Kidney epithelial cell (primary cell): ENCODE data around the gene TRMT44. TPM values are rescaled to one million over a fixed set of nuclear protein-coding genes. Genes with fewer than 3 reads are reported as not detected.
"Not testable (repeated sequence)": the region's sequence is repeated elsewhere in the genome, so short reads cannot be mapped to it uniquely, and the experiment has no call there.

Experiments
- DNase-seq: peaks from one replicate; pipeline ENCODE4 v3.0.0-alpha.2; 2010; ENCODE audit warnings: low read depth
- H3K27me3 ChIP-seq: 2 replicates; pipeline ENCODE4 v1.6.0; 2011; ENCODE audit warnings: low read length; ENCODE audit not compliant: control insufficient read depth, insufficient read depth
- H3K36me3 ChIP-seq: 2 replicates; pipeline ENCODE4 v1.5.1; 2011; ENCODE audit warnings: low read length; ENCODE audit not compliant: control insufficient read depth, insufficient read depth
- H3K4me3 ChIP-seq: 2 replicates; pipeline ENCODE4 v1.5.1; 2011; ENCODE audit warnings: low read depth, mild to moderate bottlenecking, control low read depth, low read length
- CTCF ChIP-seq: IDR thresholded peaks from 2 replicates; pipeline ENCODE4 v1.5.1; 2011; ENCODE audit warnings: mild to moderate bottlenecking, moderate library complexity, low read length, control low read depth, inconsistent platforms; ENCODE audit not compliant: insufficient read depth, poor library complexity, severe bottlenecking
- total RNA-seq: library from RNA; depleted of rRNA; stranded (reverse); fragments of >200 nt; gene quantifications from 2 replicates; pipeline ENCODE4 v1.2.3, GENCODE V29; 2015

TRMT44 gene
- total RNA-seq, 1 donor from 2014 or later: 22.8 TPM

- Histone ChIP-seq H3K4me3 (no peak overlapping the region), H3K36me3 (peaks cover 1% of the 10 kb centered on the region)
Measured at GRCh38 chr4:8403976-8404375, 36.6 kb upstream of the TRMT44 start.

DNA sequence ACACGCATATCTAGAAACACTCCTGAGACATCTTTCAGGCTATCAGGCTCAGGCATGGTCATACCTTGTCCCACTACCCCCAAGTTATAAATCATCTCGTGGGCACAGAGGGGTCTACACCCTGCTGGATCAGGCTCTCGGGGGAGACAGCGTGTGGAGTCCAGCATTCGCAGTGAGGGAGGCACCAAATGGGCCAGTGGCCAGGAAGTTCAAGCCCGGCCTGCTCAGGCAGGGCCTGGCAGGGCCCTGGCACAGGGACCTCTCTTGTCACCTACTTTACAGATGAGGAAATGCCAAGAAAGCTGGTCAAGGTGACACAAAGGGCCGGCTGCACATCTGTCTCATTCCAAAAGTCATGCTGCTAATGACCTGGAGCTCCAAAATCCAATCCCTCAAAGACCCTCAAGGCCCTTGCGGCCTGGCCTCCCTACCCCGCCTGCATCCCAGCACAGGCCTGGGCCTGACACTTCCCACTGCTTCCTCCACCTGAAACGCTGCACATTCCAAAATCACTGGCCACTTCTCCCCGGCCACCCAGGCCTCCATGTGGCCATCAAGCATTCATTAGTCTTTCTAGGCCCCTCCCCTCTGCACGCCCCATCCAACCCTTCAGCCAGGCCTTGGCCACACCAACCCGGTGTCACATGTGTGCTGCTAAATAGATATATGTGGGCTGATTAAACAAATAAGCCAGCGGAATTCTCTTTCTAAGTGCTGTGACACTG lies 35.6 kb upstream of the TRMT44 start:
- H3K27me3 ChIP-seq: no peaks in the 10 kb centered on the region
- H3K36me3 ChIP-seq: peaks cover 1% of the 10 kb centered on the region
- DNase-seq: no peak
- TF ChIP-seq CTCF: no peak
- H3K4me3 ChIP-seq: no peak overlapping the region

More at GRCh38 chr4:8403976-8404375, 36.6 kb upstream of the TRMT44 start:
- DNase-seq: no peak
- TF ChIP-seq CTCF: no peak
- H3K27me3 ChIP-seq: no peaks in the 10 kb centered on the region

DNA sequence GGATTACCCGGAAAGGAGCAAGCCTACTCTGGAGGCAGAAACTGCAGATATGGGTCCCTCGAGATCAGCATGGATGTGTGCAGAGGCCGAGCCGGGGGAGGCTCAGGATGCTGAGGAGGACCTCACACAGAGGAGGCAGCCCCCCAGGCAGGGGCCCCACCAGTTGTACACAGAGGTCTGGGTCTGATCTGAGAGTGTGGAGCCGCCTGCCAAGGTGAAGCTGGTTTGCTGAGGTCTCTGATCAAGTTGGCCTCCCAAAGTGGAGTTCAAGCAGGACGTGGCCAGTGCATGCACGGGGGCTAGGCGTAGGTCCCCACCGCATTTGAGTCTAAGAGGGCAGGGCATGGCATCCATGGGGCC lies 35.1 kb upstream of the TRMT44 start:
- Histone ChIP-seq H3K27me3 (no peaks in the 10 kb centered on the region), H3K4me3 (no peak overlapping the region), H3K36me3 (peaks cover 1% of the 10 kb centered on the region)
- DNase-seq: no peak
- no peak for TF ChIP-seq CTCF

DNA sequence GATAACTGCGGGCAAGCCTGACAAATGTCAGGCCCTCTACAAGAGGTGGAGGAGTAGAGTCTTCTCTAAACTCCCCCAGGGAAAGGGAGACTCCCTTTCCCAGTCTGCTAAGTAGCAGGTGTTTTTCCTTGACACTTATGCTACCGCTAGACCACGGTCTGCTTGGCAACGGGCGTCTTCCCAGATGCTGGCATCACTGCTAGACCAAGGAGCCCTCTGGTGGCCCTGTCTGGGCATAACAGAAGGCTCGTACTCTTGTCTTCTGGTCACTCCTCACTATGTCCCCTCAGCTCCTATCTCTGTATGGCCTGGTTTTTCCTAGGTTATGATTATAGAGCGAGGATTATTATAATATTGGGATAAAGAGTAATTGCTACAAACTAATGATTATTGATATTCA lies 33.7 kb upstream of the TRMT44 start:
- not testable (repeated sequence) for DNase-seq, H3K27me3 ChIP-seq, H3K4me3 ChIP-seq, H3K36me3 ChIP-seq

- no peak for TF ChIP-seq CTCF
- no peak for DNase-seq
- no peaks in the 10 kb centered on the region for H3K27me3 ChIP-seq
- peaks cover 1% of the 10 kb centered on the region for H3K36me3 ChIP-seq
- H3K4me3 ChIP-seq: no peak overlapping the region
Measured at GRCh38 chr4:8407316-8407715, 33.3 kb upstream of the TRMT44 start.

DNA sequence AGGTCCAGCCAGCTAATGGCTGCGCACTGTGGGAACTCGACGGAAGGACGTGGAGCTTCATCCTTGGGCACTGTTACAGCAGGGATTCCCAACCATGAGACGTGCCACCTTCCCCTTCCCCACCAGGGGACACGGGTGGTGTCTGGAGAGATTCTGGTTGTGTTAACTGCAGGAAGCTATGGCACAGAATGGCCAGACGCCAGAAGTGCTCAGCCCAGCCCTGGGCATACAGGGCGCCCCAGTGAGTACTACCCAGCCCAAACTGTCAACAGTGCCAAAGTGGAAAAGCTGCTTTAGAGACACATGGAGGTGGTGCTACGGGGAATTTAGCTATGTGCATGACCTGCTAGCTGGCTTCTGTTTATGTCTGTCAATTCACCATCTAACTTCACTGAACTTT lies 32.8 kb upstream of the TRMT44 start:
- TF ChIP-seq CTCF: no peak
- H3K4me3 ChIP-seq: no peak overlapping the region
- H3K36me3 ChIP-seq: no peaks in the 10 kb centered on the region
- DNase-seq: no peak
- H3K27me3 ChIP-seq: no peaks in the 10 kb centered on the region
